Dermis blood vessel endothelial cell (primary cell): ENCODE data around the gene THBS2. TPM values are rescaled to one million over a fixed set of nuclear protein-coding genes. Genes with fewer than 3 reads are reported as not detected.

Source experiments
- DNase-seq: peaks from one replicate; pipeline ENCODE4 v3.0.0; 2010
- total RNA-seq: library from RNA; depleted of rRNA; stranded (reverse); fragments of >200 nt; gene quantifications from 2 replicates; pipeline ENCODE4 v1.2.3, GENCODE V29; 2014

The THBS2 gene
- total RNA-seq, 1 donor from 2014 or later = 2.0 TPM

DNA sequence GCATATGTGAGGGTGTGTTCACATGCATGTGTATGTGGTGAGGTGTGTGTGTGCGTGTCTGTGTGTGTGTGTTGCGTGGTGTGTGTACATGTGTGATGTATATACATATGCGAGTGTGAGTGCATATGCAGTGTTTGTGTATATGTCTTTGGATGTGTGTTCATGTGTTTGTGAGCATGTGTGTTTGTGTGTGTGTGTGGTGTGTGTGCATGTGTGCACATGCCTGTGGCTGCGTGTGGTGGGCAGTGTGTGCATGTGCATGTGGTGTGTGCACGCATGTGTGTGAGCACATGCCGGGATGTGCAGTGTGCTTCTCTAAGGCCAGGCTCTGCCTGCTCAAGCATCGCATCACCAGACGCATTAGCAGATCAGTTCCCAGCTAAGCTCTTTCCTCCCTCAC lies 5.7 kb downstream of the THBS2 start:
- no peak for DNase-seq

DNA sequence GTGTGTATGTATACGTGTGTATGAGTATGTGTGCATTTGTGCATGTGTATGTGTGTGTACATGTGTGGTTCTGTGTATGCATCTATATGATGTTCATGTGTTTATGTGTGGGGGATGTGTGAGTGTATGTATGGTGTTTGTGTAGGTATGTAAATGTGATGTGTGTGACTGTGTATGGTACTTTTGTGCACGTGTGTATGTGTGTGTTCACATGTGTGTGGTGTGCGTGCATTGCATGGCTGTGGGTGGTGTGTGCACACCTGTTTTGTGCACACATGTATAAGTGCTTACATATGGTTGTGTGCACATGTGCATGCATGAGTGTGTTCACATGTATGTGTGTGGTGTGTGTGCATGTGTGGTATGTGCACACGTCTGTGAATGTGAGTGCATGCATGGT lies 6.2 kb downstream of the THBS2 start:
- no peak for DNase-seq

DNA sequence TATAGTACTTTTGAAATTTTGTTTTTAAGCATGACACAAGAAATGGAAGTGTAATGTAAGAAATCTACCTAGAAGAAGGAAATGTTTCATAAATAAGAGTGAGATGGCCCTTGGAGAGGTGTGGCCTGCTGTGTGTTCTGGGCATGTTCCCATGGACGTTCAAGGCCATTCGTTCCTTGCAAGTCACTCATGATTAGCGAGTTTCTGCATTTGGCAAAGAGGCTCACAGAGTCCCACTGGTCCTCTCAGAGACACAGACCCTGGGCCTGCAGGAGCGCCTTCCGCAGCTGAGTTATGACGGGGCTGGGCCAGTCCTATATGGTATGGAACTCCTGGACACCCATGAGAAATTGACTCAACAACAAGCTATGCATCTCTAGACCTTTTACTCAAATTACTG lies 7.2 kb downstream of the THBS2 start:
- no peak for DNase-seq

DNA sequence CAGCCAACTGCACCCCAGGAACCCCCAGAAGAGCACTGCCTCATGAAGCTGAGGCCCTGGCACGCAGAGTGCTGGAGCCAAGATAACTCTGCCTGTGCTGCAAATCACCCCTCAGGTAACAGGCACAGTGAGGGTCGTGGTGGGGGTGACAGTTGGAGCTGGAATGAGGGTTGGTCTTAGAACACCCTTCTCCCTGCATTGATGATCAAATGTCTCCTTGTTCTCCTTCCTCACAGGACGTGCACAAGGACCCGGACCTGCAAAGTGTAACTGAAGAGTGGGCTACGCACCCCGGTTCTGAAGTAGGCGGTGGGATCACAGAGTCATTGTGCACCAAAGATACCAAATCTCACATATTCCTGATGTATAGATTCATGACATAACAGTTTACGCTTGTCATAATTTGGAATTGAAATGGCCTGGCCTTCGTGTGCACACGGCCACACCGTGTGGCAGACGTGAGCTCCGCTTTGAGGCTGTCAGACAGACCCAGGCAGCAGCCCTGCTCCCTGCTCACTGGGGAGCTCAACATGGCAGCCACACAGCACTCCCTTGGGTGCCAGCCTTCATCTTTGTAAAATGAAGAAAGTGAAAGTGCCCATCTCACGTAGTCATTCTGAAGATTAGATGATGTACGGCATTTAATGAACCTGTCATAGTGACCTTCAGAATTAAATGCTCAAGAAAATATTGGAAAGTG lies 8.8 kb downstream of the THBS2 start:
- no peak for DNase-seq

DNA sequence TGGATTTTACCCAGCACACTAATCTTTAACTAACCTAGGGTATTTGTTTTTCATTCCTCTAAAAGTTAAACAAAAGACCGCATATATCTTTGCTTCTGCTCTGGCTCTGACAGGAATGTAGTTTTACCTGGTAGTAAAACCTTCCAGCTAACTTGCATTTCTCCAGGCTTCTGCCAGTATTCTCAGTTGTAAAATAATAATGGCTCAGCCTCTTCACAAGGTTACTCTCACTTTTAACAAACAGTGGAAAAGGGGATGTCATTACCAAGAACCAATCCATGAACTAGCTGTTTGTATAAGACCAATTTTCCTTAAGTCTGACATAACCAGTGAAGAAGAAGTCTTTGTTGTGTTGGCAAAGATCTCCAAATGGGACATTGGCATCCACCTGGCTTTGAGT lies 10.0 kb downstream of the THBS2 start:
- DNase-seq = no peak

DNA sequence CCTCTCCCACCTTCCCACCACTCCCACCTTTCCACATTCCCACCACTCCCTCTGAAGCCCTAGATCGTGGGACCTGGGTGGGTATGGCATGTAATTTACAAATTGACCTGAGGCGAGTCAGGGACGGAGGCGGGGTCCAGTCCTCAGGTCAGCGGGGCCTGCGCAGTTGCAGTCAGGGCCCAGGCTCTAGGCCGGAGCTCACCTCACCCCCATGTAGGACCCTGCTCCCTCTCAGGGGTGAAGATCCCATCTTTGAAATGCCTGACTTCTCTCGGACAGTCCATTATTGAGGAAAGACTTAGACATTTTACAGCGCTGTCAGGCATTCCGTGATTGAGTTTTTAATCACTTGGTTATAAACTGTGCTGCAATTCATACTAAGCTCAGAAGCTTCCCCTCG lies 10.5 kb downstream of the THBS2 start:
- no peak for DNase-seq

DNA sequence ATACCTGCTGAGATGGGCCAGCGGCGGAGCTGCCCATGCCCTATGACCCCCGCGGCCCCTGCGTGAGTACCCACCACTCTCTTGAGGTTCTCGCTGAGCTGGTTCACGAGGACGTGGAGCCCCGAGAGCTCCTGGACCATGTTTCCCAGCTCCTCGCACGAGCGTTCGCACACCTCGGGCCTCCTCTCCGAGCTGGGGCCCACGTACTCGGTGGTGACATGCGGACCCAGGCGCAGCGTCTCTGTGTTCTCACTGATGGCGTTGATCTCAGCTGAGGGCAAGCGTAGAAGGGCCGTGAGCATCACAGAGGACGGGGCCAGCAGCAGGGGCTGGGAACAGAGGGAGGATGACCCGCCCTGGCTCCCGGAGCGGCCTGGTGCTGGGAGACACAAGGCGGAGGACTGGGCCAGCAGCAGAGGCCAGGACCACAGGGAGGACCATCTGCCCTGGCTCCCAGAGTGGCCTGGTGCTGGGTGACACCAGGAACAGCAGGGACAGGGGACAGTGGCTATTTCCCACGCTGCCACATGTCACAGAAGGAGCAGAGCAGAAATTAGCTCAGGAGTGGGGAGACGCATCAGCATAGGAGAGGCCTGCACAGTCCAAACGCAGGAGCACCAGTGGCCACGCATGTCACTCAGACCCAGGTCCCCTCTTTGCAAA lies 11.8 kb downstream of the THBS2 start:
- DNase-seq = no peak

DNA sequence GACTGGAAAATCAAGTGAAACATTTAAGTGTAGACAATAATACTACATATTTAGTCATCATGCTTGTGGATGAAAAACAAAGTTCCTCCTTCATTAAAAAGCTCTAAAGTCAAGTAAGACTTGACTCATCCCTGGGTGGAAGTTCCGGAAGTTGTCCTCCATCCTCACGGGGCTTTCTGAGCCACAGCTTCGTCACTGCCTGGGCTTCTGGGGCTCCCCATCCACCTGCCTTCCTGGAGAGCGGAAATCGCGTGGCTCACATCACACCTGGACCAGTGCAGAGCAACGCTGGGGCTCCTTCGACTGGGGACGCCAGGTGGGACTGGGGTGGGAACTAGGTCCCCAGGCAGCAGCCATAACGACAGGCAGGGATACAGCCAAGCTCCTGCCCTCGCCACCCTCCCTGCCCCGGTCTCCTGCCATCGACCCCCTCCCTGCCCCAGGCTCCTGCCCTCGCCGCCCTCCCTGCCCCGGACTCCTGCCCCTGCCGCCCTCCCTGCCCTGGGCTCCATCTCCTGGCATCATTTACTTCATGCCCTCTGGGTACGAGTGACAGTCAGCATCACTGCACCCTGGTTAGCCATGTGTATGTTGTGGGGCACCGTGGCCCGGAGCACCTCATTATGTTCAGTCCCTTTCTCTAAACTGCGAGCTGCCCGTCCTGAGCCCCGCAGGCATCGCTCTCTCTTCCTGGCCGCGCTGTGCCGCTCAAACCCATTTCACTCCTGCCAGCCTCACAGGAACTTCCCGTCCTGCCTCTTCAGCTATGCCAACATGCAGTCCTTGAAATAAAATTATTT lies 12.9 kb downstream of the THBS2 start:
- no peak for DNase-seq

DNA sequence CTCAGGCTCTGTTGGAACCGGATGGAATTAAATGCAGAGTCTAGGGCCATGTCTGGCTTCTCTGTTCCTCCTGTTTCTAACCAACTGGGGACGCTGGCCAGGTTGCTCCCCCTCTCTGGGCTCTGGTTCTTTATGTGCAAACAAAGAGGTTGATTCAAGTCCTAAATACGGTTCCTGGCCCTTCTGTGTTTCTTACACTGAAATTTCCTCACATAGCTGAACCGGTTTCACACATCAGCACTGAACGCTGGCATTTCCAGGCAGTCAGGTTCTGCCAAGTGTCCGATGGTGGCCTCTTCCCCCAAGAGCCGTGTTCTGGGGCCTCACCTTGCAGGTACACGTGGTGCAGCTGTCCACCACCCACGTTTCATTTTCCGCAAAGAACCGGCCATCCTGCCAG lies 13.5 kb downstream of the THBS2 start:
- no peak for DNase-seq

DNA sequence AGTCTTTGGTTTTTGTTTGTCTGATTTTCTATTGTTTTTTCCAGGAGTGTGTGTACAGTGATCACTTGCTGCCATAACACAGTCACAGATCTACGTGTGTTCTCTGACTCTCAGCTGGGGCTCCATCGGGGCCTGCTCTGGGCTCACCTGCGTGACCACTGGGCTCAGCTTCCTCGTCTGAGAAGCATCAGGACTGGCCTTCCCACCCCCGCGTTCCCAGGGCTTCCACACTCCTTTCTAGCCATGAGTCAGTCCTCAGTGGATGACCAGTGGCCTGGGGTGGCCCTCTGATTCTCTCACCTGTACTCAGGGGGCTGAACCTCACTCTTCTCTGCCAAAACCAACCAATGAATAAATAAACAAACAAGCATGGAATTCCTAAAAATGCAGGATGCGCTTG lies 14.5 kb downstream of the THBS2 start:
- DNase-seq = no peak

DNA sequence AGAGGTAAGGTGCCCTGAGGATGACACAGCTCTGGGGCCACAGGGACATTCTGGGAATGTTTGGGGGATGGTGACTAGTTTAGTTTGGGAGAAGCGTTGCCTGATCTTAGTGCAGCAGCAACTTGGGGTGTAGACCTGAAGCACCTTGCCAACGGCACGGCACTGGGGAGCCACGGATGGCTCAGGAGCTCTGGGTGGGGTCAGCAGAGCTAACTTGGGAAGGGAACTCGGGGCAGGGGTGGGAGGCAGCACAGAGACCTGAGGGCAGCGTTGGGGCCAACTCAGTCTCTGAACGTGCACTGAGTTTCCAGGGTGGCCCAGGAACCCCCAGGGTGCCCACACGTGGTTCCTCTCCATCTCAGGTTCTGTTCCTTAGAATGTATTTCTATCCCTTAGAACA lies 14.9 kb downstream of the THBS2 start:
- DNase-seq = no peak

DNA sequence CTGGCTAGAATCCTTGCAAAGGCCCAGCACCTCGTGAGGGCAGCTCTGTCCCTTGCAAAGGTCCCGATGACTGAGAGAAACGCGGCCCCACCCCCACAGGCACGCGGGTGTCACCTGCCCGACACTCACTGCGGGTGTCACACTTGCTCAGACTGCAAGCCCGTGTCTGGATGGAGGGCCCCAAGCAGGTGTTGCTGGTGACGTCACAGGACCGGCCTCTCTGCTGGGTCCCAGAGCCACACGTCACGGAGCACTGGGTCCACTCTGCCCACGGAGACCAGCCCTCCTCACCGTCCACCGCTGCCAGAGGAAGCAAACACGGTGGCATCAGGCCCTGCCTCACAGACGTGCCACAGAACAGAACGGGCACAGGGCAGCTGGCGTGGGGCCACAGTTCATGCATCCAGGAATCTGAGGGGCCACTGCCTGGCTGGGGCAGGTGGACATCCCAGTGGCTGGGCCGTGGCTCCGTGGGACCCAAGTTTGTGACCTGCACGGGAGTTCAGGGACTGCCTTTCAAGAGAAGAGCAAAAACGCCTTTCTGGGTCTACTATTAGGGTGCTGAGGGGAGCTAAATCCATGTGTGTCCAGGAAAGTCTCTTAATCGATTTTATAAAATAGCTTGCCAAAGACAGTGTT lies 16.0 kb downstream of the THBS2 start:
- DNase-seq = no peak

DNA sequence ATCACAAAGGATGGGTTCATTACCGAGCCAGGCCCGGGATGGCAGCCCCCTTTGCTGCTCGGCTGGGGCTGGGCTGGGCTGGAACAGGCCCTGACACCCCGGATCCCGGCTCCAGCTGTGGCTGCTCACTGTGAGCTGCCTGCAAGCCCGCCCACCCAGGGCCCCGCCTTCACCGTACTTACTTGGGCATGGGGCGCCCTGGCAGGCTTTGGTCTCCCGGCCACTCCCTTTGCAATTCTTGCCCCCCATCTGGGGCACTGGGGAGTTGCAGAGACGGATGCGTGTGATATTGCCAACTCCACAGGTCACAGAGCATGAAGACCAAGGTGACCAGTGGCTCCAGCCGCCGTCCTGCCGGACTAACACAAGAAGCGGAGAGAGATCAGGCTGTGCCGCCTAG lies 16.7 kb downstream of the THBS2 start:
- no peak for DNase-seq

DNA sequence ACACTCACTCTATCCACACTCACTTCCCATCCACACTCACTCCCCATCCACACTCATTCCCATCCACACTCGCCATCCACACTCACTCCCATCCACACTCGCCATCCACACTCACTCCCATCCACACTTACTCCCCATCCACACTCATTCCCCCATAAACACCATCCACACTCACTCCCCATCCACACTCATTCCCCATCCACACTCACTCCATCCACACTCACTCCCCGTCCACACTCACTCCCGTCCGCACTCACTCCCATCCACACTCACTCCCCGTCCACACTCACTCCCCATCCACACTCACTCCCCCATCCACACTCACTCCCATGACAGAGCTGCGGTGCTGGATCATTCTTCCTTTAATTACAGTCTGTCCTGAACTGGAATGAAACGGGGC lies 17.1 kb downstream of the THBS2 start:
- DNase-seq = no peak

DNA sequence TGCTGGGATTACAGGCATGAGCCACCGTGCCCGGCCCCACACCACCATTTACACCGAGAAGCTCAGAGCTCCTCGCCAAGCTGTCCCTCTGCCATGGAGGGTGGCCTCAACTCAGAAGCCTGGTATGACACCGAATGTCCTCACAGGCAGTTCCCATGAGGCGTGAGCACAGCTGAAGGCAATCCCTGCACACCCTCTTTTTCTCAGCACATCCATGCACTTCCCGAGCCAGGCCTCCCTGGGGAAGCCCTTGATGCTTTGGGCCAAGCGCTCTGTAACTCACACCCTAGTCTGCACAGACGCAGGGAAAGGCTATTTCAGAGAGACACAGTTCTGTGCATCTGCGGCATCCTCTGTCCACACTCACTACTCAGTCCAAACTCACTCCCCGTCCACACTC lies 18.4 kb downstream of the THBS2 start:
- no peak for DNase-seq

DNA sequence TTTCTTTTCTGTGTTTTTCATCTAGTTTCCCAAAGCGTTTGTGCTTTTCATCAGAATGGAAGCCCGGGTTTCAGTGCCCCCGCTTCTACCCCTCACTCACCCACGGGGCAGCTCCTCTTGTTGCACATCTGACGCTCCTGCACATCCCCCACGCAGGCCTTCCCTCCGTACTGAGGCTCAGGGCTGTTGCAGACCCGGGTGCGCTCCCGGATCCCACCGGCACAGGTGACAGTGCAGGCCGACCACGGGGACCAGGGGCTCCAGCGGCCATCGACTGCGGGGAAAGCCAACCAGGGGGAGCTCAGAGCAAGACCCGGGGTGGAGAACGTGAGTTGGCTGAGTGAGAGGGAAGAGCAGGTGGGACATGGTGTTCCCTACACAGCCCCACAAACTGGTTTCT lies 19.0 kb downstream of the THBS2 start:
- DNase-seq = no peak

DNA sequence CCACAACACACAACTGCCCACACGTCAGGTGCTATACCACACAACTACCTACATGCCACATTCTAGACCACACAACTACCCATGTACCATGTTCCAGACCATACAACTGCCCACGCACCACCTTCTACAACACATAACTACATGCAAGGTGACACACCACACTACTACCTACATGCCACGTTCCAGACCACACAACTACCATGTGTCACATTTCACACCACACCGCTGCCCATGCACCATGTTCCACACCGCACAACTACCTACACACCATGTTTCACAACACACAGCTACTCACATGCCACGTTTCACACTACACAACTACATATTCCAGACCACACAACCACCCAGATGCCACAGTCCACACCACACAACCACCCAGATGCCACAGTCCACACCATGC lies 19.8 kb downstream of the THBS2 start:
- DNase-seq = no peak

DNA sequence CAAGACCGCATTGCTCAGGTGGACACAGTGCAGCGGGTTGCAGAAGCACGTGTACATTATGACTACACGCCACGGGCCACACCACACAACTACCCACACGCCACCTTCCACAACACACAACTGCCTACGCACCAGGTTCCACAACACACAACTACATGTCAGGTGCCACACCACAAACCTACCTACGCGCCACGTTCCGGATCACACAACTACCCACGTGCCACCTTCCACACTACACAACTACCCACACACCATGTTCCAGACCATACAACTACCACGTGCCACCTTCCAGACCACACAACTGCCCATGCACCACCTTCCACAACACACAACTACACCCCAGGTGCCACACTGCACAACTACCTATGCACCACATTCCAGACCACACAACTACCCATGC lies 20.5 kb downstream of the THBS2 start:
- no peak for DNase-seq

DNA sequence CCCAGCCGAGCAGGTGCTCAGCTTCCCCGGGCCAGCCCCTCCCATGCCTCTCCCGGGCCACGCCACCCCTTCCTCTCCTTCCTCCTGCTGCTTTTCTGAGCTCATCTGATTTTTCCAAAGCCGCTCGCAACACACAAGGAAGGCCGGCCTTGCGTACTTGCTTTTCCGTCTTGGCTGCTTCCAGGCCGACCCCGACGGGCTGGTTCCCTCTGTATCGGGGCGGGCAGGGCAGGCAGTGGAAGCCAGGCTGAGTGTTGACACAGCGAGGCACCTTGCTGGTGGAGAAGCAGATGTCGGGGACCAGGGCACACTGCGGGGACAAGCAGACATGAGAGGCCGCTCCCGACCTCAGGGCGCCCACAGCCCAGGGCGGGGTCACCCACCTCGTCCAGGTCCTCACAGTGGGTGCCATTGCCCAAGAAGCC lies 21.1 kb downstream of the THBS2 start:
- DNase-seq = no peak

DNA sequence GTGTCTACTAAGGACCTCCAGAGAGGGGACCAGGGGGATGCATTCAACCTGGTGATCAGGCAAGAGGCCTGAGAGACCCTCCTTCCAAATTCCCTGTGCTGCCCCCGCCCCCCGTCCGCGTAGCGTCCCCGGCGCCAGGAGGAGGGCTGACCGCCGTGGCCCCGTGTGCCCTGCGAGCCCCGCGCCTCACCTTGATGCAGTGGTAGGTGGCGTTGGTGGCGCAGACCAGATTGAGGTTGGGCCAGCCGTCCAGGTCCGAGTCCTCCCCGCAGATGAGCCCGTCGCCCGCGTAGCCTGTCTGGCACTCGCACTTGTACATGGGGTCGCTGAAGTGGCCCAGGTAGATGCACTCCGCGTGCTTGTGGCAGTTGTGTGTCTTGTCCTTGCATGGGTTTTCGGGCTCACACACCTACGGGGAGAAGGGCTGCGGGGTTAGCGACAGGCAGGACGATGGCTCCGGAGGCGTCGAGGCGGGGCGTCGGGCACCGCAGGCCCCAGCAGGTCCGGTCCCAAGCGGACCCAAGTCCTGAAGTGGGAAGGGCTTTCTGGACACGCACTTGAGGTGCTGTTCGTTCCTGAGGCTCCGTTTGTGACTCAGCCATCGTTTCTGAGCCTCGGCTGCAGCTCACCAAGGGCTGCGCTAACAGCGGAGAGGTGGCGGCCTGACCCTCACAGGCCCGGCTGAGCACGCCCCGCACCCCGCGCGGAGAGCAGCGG lies 21.7 kb downstream of the THBS2 start:
- DNase-seq = no peak

DNA sequence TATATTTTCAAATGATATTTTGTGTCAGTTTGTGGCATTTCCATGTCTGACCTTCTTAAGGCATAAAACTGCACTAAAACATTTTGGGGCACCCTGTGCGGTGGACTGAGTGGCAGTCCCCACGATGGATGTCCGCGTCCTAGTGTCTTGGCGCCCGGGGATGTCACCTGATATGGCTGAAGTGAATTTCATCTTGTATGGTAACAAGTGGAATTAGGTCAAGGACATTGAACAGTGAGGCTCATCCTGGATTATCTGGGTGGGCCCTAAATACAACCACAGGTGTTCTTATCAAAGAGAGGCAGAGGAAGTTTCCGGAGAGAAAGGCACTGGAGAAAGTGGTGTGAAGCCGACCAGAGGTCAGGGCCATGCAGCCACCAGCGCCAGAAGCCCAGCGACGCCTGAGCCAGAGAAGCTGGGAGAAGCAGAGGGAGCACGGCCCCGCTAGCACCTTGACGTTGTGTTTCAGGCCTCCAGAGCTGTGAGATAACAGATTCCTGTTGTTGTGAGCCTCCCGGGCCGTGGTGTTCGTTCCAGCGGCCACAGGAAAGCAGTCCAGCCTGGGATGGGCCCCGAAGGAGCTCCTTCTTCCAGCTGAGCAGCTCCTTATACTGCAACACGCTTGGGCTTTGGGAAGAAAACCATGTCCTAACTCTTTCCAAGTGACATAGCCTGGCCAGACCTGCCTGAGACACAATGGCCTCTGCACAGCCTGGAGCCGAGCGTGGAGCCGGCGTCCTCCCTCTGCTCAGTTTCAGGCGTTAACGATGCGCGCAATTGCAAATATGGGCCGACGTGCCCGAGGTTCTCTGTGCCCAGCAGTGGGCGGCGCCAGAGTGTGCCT lies 22.5 kb downstream of the THBS2 start:
- no peak for DNase-seq

DNA sequence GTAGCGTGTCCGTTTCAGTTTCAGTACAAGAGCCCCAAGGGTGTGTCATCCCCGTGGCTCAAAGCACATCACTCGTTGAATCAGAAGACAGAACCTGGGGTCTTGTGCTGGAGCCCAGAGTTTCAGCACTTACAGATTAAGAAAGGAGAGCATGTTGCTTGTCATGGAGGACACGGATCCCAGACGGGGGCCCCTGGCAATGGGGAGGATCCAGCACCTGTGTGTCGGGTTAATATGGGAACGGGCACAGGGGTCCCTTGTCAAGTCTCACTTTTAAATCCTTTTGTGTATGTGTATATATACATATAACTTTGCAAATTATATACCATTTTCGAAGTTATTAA lies 23.4 kb downstream of the THBS2 start:
- DNase-seq = no peak
